ENCODE measurements around the gene C15orf61. TPM values are rescaled to one million over a fixed set of nuclear protein-coding genes. Genes with fewer than 3 reads are reported as not detected.

Gene C15orf61
- total and polyA plus RNA-seq, 2 of the 13 experiments (the other 11 are each of a cell fraction or from before 2014, with no cell fraction given) = 2.1 to 6.6 TPM

- TF ChIP-seq, protein P1, sequence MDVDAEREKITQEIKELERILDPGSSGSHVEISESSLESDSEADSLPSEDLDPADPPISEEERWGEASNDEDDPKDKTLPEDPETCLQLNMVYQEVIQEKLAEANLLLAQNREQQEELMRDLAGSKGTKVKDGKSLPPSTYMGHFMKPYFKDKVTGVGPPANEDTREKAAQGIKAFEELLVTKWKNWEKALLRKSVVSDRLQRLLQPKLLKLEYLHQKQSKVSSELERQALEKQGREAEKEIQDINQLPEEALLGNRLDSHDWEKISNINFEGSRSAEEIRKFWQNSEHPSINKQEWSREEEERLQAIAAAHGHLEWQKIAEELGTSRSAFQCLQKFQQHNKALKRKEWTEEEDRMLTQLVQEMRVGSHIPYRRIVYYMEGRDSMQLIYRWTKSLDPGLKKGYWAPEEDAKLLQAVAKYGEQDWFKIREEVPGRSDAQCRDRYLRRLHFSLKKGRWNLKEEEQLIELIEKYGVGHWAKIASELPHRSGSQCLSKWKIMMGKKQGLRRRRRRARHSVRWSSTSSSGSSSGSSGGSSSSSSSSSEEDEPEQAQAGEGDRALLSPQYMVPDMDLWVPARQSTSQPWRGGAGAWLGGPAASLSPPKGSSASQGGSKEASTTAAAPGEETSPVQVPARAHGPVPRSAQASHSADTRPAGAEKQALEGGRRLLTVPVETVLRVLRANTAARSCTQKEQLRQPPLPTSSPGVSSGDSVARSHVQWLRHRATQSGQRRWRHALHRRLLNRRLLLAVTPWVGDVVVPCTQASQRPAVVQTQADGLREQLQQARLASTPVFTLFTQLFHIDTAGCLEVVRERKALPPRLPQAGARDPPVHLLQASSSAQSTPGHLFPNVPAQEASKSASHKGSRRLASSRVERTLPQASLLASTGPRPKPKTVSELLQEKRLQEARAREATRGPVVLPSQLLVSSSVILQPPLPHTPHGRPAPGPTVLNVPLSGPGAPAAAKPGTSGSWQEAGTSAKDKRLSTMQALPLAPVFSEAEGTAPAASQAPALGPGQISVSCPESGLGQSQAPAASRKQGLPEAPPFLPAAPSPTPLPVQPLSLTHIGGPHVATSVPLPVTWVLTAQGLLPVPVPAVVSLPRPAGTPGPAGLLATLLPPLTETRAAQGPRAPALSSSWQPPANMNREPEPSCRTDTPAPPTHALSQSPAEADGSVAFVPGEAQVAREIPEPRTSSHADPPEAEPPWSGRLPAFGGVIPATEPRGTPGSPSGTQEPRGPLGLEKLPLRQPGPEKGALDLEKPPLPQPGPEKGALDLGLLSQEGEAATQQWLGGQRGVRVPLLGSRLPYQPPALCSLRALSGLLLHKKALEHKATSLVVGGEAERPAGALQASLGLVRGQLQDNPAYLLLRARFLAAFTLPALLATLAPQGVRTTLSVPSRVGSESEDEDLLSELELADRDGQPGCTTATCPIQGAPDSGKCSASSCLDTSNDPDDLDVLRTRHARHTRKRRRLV (CRISPR knock-in tag; IDR thresholded peaks at IDR 0.05) = no peak
- peak; percentile 70 for TF ChIP-seq SPEN (CRISPR knock-in tag; IDR thresholded peaks at IDR 0.05; ENCODE audit: low read depth)
- TF ChIP-seq MTA1 (CRISPR knock-in tag; IDR thresholded peaks at IDR 0.05; ENCODE audit: borderline replicate concordance) = no peak
- no peak for TF ChIP-seq SRSF4 (IDR thresholded peaks at IDR 0.05; ENCODE audit: low read depth, low read length, poor library complexity, severe bottlenecking)
- TF ChIP-seq ZNF430 (CRISPR knock-in tag; IDR thresholded peaks at IDR 0.05) = peak; percentile 45; the same call in 1 of the 2 replicates
- peak; percentile 69 for TF ChIP-seq ZNF777 (CRISPR knock-in tag; IDR thresholded peaks at IDR 0.05)
- TF ChIP-seq HOXA3 (CRISPR knock-in tag; IDR thresholded peaks at IDR 0.05) = peak; percentile 97
- TF ChIP-seq, protein P2, sequence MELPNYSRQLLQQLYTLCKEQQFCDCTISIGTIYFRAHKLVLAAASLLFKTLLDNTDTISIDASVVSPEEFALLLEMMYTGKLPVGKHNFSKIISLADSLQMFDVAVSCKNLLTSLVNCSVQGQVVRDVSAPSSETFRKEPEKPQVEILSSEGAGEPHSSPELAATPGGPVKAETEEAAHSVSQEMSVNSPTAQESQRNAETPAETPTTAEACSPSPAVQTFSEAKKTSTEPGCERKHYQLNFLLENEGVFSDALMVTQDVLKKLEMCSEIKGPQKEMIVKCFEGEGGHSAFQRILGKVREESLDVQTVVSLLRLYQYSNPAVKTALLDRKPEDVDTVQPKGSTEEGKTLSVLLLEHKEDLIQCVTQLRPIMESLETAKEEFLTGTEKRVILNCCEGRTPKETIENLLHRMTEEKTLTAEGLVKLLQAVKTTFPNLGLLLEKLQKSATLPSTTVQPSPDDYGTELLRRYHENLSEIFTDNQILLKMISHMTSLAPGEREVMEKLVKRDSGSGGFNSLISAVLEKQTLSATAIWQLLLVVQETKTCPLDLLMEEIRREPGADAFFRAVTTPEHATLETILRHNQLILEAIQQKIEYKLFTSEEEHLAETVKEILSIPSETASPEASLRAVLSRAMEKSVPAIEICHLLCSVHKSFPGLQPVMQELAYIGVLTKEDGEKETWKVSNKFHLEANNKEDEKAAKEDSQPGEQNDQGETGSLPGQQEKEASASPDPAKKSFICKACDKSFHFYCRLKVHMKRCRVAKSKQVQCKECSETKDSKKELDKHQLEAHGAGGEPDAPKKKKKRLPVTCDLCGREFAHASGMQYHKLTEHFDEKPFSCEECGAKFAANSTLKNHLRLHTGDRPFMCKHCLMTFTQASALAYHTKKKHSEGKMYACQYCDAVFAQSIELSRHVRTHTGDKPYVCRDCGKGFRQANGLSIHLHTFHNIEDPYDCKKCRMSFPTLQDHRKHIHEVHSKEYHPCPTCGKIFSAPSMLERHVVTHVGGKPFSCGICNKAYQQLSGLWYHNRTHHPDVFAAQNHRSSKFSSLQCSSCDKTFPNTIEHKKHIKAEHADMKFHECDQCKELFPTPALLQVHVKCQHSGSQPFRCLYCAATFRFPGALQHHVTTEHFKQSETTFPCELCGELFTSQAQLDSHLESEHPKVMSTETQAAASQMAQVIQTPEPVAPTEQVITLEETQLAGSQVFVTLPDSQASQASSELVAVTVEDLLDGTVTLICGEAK (IDR thresholded peaks at IDR 0.05) = no peak
- TF ChIP-seq, protein P2 (CRISPR knock-in tag; IDR thresholded peaks at IDR 0.05) = no peak; the same call in 1 of the 2 replicates
- TF ChIP-seq, protein P3, sequence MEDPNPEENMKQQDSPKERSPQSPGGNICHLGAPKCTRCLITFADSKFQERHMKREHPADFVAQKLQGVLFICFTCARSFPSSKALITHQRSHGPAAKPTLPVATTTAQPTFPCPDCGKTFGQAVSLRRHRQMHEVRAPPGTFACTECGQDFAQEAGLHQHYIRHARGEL (CRISPR knock-in tag; IDR thresholded peaks at IDR 0.05) = no peak
- no peak for TF ChIP-seq ZSCAN22 (CRISPR knock-in tag; IDR thresholded peaks at IDR 0.05)
- 0 out of 2 replicates have a peak, but pooled peaks have one; percentile 7 for TF ChIP-seq GATAD2A (CRISPR knock-in tag; IDR thresholded peaks at IDR 0.05)
These were observed 21.8 kb downstream of the C15orf61 start, which contains the start of gene MAP2K5 (continued) for GRCh38 chr15:67542420-67543347.
